ENCODE results near the gene ZER1. TPM values are rescaled to one million over a fixed set of nuclear protein-coding genes. Genes with fewer than 3 reads are reported as not detected.

The ZER1 gene
- total and polyA plus RNA-seq, 2 of the 8 experiments (the other 6 are each of a cell fraction or from before 2014, with no cell fraction given), result 20.5 to 26.6 TPM

DNA sequence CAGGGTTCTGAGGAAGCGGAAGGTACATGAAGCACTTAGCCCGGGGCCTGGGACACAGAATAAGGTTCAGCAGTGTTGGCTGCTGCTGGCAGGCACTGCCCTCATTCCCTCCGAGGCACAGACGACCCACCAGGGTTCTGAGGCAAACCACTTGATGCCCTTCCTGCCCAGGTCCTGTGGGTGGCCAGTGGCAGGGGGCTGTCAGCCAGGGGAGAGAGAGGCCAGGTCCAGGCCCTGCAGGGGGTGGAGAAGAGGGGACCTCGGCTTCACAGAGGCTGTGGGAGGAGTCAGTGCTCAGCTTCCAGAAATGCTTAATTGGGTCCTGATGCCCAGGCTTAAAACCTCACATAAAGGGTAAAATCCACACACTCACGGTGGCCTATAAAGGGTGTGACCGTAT, 43.4 kb downstream of the ZER1 start (continued):
- TF ChIP-seq, protein P1, sequence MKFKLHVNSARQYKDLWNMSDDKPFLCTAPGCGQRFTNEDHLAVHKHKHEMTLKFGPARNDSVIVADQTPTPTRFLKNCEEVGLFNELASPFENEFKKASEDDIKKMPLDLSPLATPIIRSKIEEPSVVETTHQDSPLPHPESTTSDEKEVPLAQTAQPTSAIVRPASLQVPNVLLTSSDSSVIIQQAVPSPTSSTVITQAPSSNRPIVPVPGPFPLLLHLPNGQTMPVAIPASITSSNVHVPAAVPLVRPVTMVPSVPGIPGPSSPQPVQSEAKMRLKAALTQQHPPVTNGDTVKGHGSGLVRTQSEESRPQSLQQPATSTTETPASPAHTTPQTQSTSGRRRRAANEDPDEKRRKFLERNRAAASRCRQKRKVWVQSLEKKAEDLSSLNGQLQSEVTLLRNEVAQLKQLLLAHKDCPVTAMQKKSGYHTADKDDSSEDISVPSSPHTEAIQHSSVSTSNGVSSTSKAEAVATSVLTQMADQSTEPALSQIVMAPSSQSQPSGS (IDR thresholded peaks at IDR 0.05; ENCODE audit: low read length), result no peak
- TF ChIP-seq ZNF274 (IDR thresholded peaks at IDR 0.05; ENCODE audit: borderline replicate concordance, extremely low read depth, low read length), result no peak
- TF ChIP-seq, protein P2, sequence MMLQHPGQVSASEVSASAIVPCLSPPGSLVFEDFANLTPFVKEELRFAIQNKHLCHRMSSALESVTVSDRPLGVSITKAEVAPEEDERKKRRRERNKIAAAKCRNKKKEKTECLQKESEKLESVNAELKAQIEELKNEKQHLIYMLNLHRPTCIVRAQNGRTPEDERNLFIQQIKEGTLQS (IDR thresholded peaks at IDR 0.05; ENCODE audit: insufficient read depth, low read depth, low read length), result no peak
- no peak for TF ChIP-seq NANOG (IDR thresholded peaks at IDR 0.05; ENCODE audit: insufficient read depth, low read depth, low read length, poor library complexity, severe bottlenecking)
- no peak for TF ChIP-seq BCL11A (IDR thresholded peaks at IDR 0.05; ENCODE audit: low read depth in 2 of 2, low read length in 2 of 2)
- TF ChIP-seq HDAC6 (IDR thresholded peaks at IDR 0.05; ENCODE audit: low read depth, low read length), result no peak
- no peak for TF ChIP-seq TBP (IDR thresholded peaks at IDR 0.05; ENCODE audit: low read depth, low read length)
- TF ChIP-seq SAP30 (IDR thresholded peaks at IDR 0.05; ENCODE audit: insufficient read depth, insufficient replicate concordance, low read length), result no peak
- TF ChIP-seq SP2 (IDR thresholded peaks at IDR 0.05; ENCODE audit: low read length), result no peak
- no peak for TF ChIP-seq CREB1 (IDR thresholded peaks at IDR 0.05)
